Measurements from ENCODE around the gene ZFHX3.

The ZFHX3 gene

GRCh38 chr16:72824027-72824426 lies 223.9 kb downstream of the ZFHX3 start:
- no peaks in the 10 kb centered on the region for H3K27me3 ChIP-seq
- no peaks in the 10 kb centered on the region for H3K36me3 ChIP-seq
- TF ChIP-seq, protein P1, sequence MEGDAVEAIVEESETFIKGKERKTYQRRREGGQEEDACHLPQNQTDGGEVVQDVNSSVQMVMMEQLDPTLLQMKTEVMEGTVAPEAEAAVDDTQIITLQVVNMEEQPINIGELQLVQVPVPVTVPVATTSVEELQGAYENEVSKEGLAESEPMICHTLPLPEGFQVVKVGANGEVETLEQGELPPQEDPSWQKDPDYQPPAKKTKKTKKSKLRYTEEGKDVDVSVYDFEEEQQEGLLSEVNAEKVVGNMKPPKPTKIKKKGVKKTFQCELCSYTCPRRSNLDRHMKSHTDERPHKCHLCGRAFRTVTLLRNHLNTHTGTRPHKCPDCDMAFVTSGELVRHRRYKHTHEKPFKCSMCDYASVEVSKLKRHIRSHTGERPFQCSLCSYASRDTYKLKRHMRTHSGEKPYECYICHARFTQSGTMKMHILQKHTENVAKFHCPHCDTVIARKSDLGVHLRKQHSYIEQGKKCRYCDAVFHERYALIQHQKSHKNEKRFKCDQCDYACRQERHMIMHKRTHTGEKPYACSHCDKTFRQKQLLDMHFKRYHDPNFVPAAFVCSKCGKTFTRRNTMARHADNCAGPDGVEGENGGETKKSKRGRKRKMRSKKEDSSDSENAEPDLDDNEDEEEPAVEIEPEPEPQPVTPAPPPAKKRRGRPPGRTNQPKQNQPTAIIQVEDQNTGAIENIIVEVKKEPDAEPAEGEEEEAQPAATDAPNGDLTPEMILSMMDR (IDR thresholded peaks at IDR 0.05) = no peak
- no peak overlapping the region for H3K27ac ChIP-seq
- no peaks in the 10 kb centered on the region for H3K4me1 ChIP-seq (ENCODE audit: control insufficient read depth in 1 of 2, insufficient read depth in 1 of 2, low read depth in 1 of 2, low read length in 1 of 2)
- H3K4me3 ChIP-seq (ENCODE audit: low read depth in 1 of 2, low read length in 1 of 2) = no peak overlapping the region
- no peaks in the 10 kb centered on the region for H3K9me3 ChIP-seq

GRCh38 chr16:72821185-72821950 lies 226.6 kb downstream of the ZFHX3 start:
- no peaks in the 10 kb centered on the region for H3K4me1 ChIP-seq (ENCODE audit: control insufficient read depth in 1 of 2, insufficient read depth in 1 of 2, low read depth in 1 of 2, low read length in 1 of 2)
- H3K9me3 ChIP-seq = no peaks in the 10 kb centered on the region
- no peak overlapping the region for H3K4me3 ChIP-seq (ENCODE audit: low read depth in 1 of 2, low read length in 1 of 2)
- H3K36me3 ChIP-seq = no peaks in the 10 kb centered on the region
- no peak overlapping the region for H3K27ac ChIP-seq
- TF ChIP-seq, protein P1 (IDR thresholded peaks at IDR 0.05) = no peak
- H3K27me3 ChIP-seq = no peaks in the 10 kb centered on the region

GRCh38 chr16:72819345-72819744 lies 228.6 kb downstream of the ZFHX3 start:
- Histone ChIP-seq H3K4me1 (ENCODE audit: control insufficient read depth in 1 of 2, insufficient read depth in 1 of 2, low read depth in 1 of 2, low read length in 1 of 2) (no peaks in the 10 kb centered on the region), H3K36me3 (no peaks in the 10 kb centered on the region), H3K27ac (no peak overlapping the region), H3K4me3 (ENCODE audit: low read depth in 1 of 2, low read length in 1 of 2) (no peak overlapping the region), H3K27me3 (no peaks in the 10 kb centered on the region), H3K9me3 (no peaks in the 10 kb centered on the region)
- TF ChIP-seq, protein P1 (IDR thresholded peaks at IDR 0.05) = no peak

- Histone ChIP-seq H3K27me3 (no peaks in the 10 kb centered on the region), H3K36me3 (no peaks in the 10 kb centered on the region), H3K9me3 (no peaks in the 10 kb centered on the region), H3K27ac (no peak overlapping the region), H3K4me1 (ENCODE audit: control insufficient read depth in 1 of 2, insufficient read depth in 1 of 2, low read depth in 1 of 2, low read length in 1 of 2) (no peaks in the 10 kb centered on the region), H3K4me3 (ENCODE audit: low read depth in 1 of 2, low read length in 1 of 2) (no peak overlapping the region)
- TF ChIP-seq, protein P1 (IDR thresholded peaks at IDR 0.05) = no peak
Measured at GRCh38 chr16:72818236-72818845, 229.6 kb downstream of the ZFHX3 start.

- H3K27me3 ChIP-seq = no peaks in the 10 kb centered on the region
- no peaks in the 10 kb centered on the region for H3K9me3 ChIP-seq
- H3K4me1 ChIP-seq (ENCODE audit: control insufficient read depth in 1 of 2, insufficient read depth in 1 of 2, low read depth in 1 of 2, low read length in 1 of 2) = no peaks in the 10 kb centered on the region
- no peaks in the 10 kb centered on the region for H3K36me3 ChIP-seq
- no peak overlapping the region for H3K4me3 ChIP-seq (ENCODE audit: low read depth in 1 of 2, low read length in 1 of 2)
- TF ChIP-seq, protein P1 (IDR thresholded peaks at IDR 0.05) = no peak
- H3K27ac ChIP-seq = no peak overlapping the region
Measured at GRCh38 chr16:72815348-72816318, 232.3 kb downstream of the ZFHX3 start.
